H1 (cell line): Measurements from ENCODE around the gene CADM1. TPM values are rescaled to one million over a fixed set of nuclear protein-coding genes. Genes with fewer than 3 reads are reported as not detected.

Experiments
- CTCF ChIA-PET: fragments of 300-600 bp; sonication (Branson Sonifier 250); formaldehyde crosslinking; loops from one replicate; lab custom pipeline; 2021; ENCODE audit not compliant: partially characterized antibody; lab: Charles Lee
- POLR2A ChIA-PET: fragments of 300-600 bp; sonication (Branson Sonifier 250); formaldehyde crosslinking; loops from one replicate; lab custom pipeline; 2021; ENCODE audit warnings: inconsistent platforms; ENCODE audit not compliant: partially characterized antibody; lab: Charles Lee
- DNase-seq, 2 experiments: peaks; one replicate each; pipeline versions ENCODE4 v3.0.0 to v3.0.0-alpha.2; 2010 to 2022; ENCODE audit warnings: low spot score in 2 of 2, low read depth in 1 of 2, mixed read lengths in 1 of 2
- FAIRE-seq: peaks from 2 replicates; lab custom pipeline; 2011; peaks lifted over from hg19 to GRCh38; lab: Jason Lieb, UNC
- H2AFZ ChIP-seq: 2 replicates; pipeline ENCODE4 v1.8.1; 2012; ENCODE audit warnings: low read length, inconsistent platforms
- H2AK5ac ChIP-seq: 2 replicates; pipeline ENCODE4 v1.6.1; 2013; ENCODE audit warnings: low read depth, low read length
- H2BK120ac ChIP-seq: replicated peaks from 2 replicates; pipeline ENCODE3; 2013; ENCODE audit warnings: low read depth, low read length, inconsistent platforms
- H2BK12ac ChIP-seq: 2 replicates; pipeline ENCODE4 v1.6.1; 2013; ENCODE audit warnings: low read depth, low read length
- H2BK15ac ChIP-seq: 2 replicates; pipeline ENCODE4 v1.6.1; 2013; ENCODE audit warnings: low read length
- H2BK20ac ChIP-seq: 2 replicates; pipeline ENCODE4 v1.6.1; 2013; ENCODE audit warnings: low read length
- H2BK5ac ChIP-seq: 2 replicates; pipeline ENCODE4 v1.6.1; 2013; ENCODE audit warnings: low read depth, low read length
- H3K14ac ChIP-seq: 2 replicates; pipeline ENCODE4 v1.6.1; 2013; ENCODE audit warnings: inconsistent platforms; ENCODE audit not compliant: insufficient read length
- H3K18ac ChIP-seq: 2 replicates; pipeline ENCODE4 v1.6.1; 2013; ENCODE audit warnings: low read length; ENCODE audit errors: extremely low read depth
- H3K23ac ChIP-seq: 2 replicates; pipeline ENCODE4 v1.6.1; 2013; ENCODE audit warnings: inconsistent platforms; ENCODE audit not compliant: insufficient read length
- H3K23me2 ChIP-seq: 2 replicates; pipeline ENCODE4 v1.6.1; 2013; ENCODE audit warnings: low read depth, low read length
- H3K27ac ChIP-seq: 2 replicates; pipeline ENCODE4 v1.6.1; 2011; ENCODE audit warnings: low read depth, low read length, inconsistent platforms
- H3K27me3 ChIP-seq, 4 experiments: replicated peaks in 1 of 4; 1 replicate in 1 of 4; 2 replicates in 3 of 4; pipeline versions ENCODE4 v1.6.1 to v1.8.1; 2011 to 2013; ENCODE audit warnings: low read length in 3 of 4, mild to moderate bottlenecking in 3 of 4, inconsistent platforms in 2 of 4, mixed read lengths in 2 of 4, moderate library complexity in 1 of 4; ENCODE audit not compliant: control insufficient read depth in 3 of 4, insufficient read depth in 3 of 4; ENCODE audit errors: extremely low read depth in 1 of 4
- H3K36me3 ChIP-seq, 4 experiments: 2 replicates each; pipeline versions ENCODE4 v1.6.1 to v1.8.1; 2011 to 2013; ENCODE audit warnings: mild to moderate bottlenecking in 4 of 4, low read length in 3 of 4, moderate library complexity in 2 of 4, control low read depth in 1 of 4, inconsistent platforms in 1 of 4; ENCODE audit not compliant: insufficient read depth in 4 of 4, control insufficient read depth in 2 of 4
- H3K4ac ChIP-seq: replicated peaks from 2 replicates; pipeline ENCODE3; 2013; ENCODE audit warnings: low read length, low read depth, mixed read lengths, inconsistent platforms; ENCODE audit not compliant: insufficient read length
- H3K4me1 ChIP-seq, 4 experiments: replicated peaks in 1 of 4; 1 replicate in 1 of 4; 2 replicates in 3 of 4; pipeline versions ENCODE4 v1.6.1 to v1.8.1; 2011 to 2013; ENCODE audit warnings: low read length in 3 of 4, inconsistent platforms in 2 of 4, mixed read lengths in 1 of 4; ENCODE audit not compliant: insufficient read depth in 4 of 4, control insufficient read depth in 3 of 4
- H3K4me2 ChIP-seq, 2 experiments: 2 replicates each; pipeline versions ENCODE4 v1.6.1 to v1.8.1; 2011 to 2013; ENCODE audit warnings: low read depth in 2 of 2, low read length in 2 of 2, control low read depth in 1 of 2, inconsistent platforms in 1 of 2, mild to moderate bottlenecking in 1 of 2; ENCODE audit not compliant: insufficient read depth in 1 of 2
- H3K4me3 ChIP-seq, 4 experiments: fragments of 200-600, 300-600 bp in 1 of 4; sonication (generic), shearing (Covaris generic), sonication (Bioruptor Twin) in 1 of 4; 2 replicates each; pipeline versions ENCODE4 v1.5.1 to v1.8.1; 2011 to 2016; ENCODE audit warnings: low read length in 4 of 4, low read depth in 3 of 4, control low read depth in 2 of 4, inconsistent platforms in 2 of 4, mild to moderate bottlenecking in 2 of 4, mixed read lengths in 1 of 4, moderate library complexity in 1 of 4; ENCODE audit not compliant: insufficient read depth in 2 of 4; ENCODE audit errors: extremely low read depth in 1 of 4
- H3K56ac ChIP-seq: replicated peaks from 2 replicates; pipeline ENCODE3; 2013; ENCODE audit warnings: low read depth, mild to moderate bottlenecking, mixed read lengths, low read length, inconsistent platforms; ENCODE audit not compliant: insufficient read length
- H3K79me1 ChIP-seq: 2 replicates; pipeline ENCODE4 v1.6.1; 2013; ENCODE audit warnings: low read depth, low read length, control low read depth
- H3K79me2 ChIP-seq, 2 experiments: 2 replicates each; pipeline versions ENCODE4 v1.6.1 to v1.8.1; 2012 to 2013; ENCODE audit warnings: low read length in 2 of 2, mild to moderate bottlenecking in 2 of 2, inconsistent platforms in 1 of 2; ENCODE audit not compliant: insufficient read depth in 2 of 2, control insufficient read depth in 1 of 2
- H3K9ac ChIP-seq, 4 experiments: replicated peaks in 1 of 4; 1 replicate in 1 of 4; 2 replicates in 3 of 4; pipeline versions ENCODE4 v1.6.1 to v1.8.1; 2011 to 2013; ENCODE audit warnings: low read depth in 3 of 4, low read length in 3 of 4, control low read depth in 2 of 4, mild to moderate bottlenecking in 2 of 4, moderate library complexity in 2 of 4, inconsistent platforms in 1 of 4; ENCODE audit errors: extremely low read depth in 1 of 4
- H3K9me3 ChIP-seq, 2 experiments: 2 replicates each; pipeline versions ENCODE4 v1.6.1 to v1.8.1; 2012 to 2013; ENCODE audit warnings: mild to moderate bottlenecking in 2 of 2, moderate library complexity in 2 of 2, control low read depth in 1 of 2, inconsistent platforms in 1 of 2, low read depth in 1 of 2, low read length in 1 of 2, mixed read lengths in 1 of 2; ENCODE audit not compliant: insufficient read depth in 2 of 2
- H4K20me1 ChIP-seq, 2 experiments: replicated peaks in 1 of 2; 2 replicates each; pipeline versions ENCODE3 to v1.8.1; 2011 to 2013; ENCODE audit warnings: inconsistent platforms in 2 of 2, low read length in 2 of 2, mild to moderate bottlenecking in 1 of 2; ENCODE audit not compliant: insufficient read depth in 2 of 2, control insufficient read depth in 1 of 2
- H4K5ac ChIP-seq: 2 replicates; pipeline ENCODE4 v1.6.1; 2013; ENCODE audit warnings: low read length, low read depth, mixed read lengths, inconsistent platforms; ENCODE audit not compliant: insufficient read length
- H4K8ac ChIP-seq: 2 replicates; pipeline ENCODE4 v1.8.0; 2013; ENCODE audit warnings: mild to moderate bottlenecking, moderate library complexity, low read length, inconsistent platforms; ENCODE audit not compliant: insufficient read depth; ENCODE audit errors: extremely low read depth
- H4K91ac ChIP-seq: replicated peaks from 2 replicates; pipeline ENCODE3; 2013; ENCODE audit warnings: low read length, mixed read lengths, inconsistent platforms; ENCODE audit not compliant: insufficient read length
- ATF3 ChIP-seq: IDR thresholded peaks from 2 replicates; pipeline ENCODE4 v1.6.1; 2011; ENCODE audit warnings: low read depth, mild to moderate bottlenecking, low read length; ENCODE audit not compliant: insufficient read depth
- BCL11A ChIP-seq, 2 experiments: IDR thresholded peaks; one replicate each; pipeline ENCODE4 v1.6.1; 2011; ENCODE audit warnings: low read depth in 2 of 2, low read length in 2 of 2, mild to moderate bottlenecking in 2 of 2
- CBX8 ChIP-seq: fragments of 300-800, 300-1000 bp; sonication (generic); IDR thresholded peaks from 2 replicates; pipeline ENCODE4 v1.7.1; 2016; ENCODE audit warnings: low read depth, low read length, borderline replicate concordance
- KDM1A ChIP-seq: fragments of 200-600, 300-600 bp; sonication (generic); IDR thresholded peaks from 2 replicates; pipeline ENCODE4 v1.7.1; 2016; ENCODE audit warnings: mild to moderate bottlenecking, low read length, borderline replicate concordance
- KDM5A ChIP-seq: fragments of 200-600 bp; IDR thresholded peaks from 2 replicates; pipeline ENCODE4 v1.7.1; 2012; ENCODE audit warnings: mild to moderate bottlenecking, low read length, inconsistent platforms, mixed read lengths
- RAD21 ChIP-seq, 2 experiments: IDR thresholded peaks in 1 of 2; conservative IDR thresholded peaks in 1 of 2; 2 replicates each; pipeline ENCODE4 v1.6.1; 2011; ENCODE audit warnings: low read depth in 2 of 2, low read length in 2 of 2, improper control_type of control experiment in 1 of 2, inconsistent platforms in 1 of 2, mild to moderate bottlenecking in 1 of 2, moderate library complexity in 1 of 2
- SAP30 ChIP-seq: fragments of 300-600 bp; sonication (generic); IDR thresholded peaks from 2 replicates; pipeline ENCODE4 v1.7.1; 2012; ENCODE audit warnings: low read length, moderate library complexity, mild to moderate bottlenecking, inconsistent platforms; ENCODE audit not compliant: insufficient read depth, insufficient replicate concordance
- SIRT6 ChIP-seq: IDR thresholded peaks from one replicate; pipeline ENCODE4 v1.7.1; 2012; ENCODE audit warnings: low read length, inconsistent platforms
- TAF1 ChIP-seq: IDR thresholded peaks from 2 replicates; pipeline ENCODE4 v1.6.1; 2011; ENCODE audit warnings: mild to moderate bottlenecking, low read depth, low read length
- WGBS, 2 experiments: shearing (Covaris generic) in 1 of 2; methylation state at CpG; one replicate each; pipeline versions ENCODE4 v1.1.6 to v1.1.7; 2013 to 2015; ENCODE audit warnings: low lambda C conversion rate in 2 of 2, mixed read lengths in 2 of 2, inconsistent platforms in 1 of 2, low coverage in 1 of 2, missing lambda C conversion rate in 1 of 2; ENCODE audit not compliant: insufficient replicate concordance in 2 of 2, insufficient coverage in 1 of 2, insufficient read length in 1 of 2; ENCODE audit errors: extremely low coverage in 1 of 2, missing lambda C conversion rate in 1 of 2; 5-methylcytosine and 5-hydroxymethylcytosine counted together
- polyA plus RNA-seq, 7 experiments: library from polyadenylated mRNA; depleted of rRNA in 3 of 7; stranded (reverse) in 5 of 7; unstranded in 2 of 7; fragments of >200 nt in 5 of 7; fragments of 200-250 nt in 2 of 7; gene quantifications; 1 replicate in 5 of 7; 2 replicates in 1 of 7; 4 replicates in 1 of 7; pipeline versions ENCODE4 v1.2.1 to v1.2.3, GENCODE V29; 2011 to 2013; ENCODE audit warnings: missing spikeins in 2 of 7, mixed read lengths in 2 of 7
- total RNA-seq: library from RNA; stranded (reverse); fragmentation: NEBNext Ultra II Directional; extraction: Animal tissue kit (Norgen Biotek cat#: 25700); gene quantifications from 2 replicates; pipeline ENCODE4 v1.2.1, GENCODE V29; 2021

Gene CADM1
- total and polyA plus RNA-seq, 2 of the 8 experiments (the other 6 are each of a cell fraction or from before 2014, with no cell fraction given) = 8.3 to 25.3 TPM

- no peak overlapping the region for H3K23ac ChIP-seq
- no peaks in the 10 kb centered on the region for H4K20me1 ChIP-seq
- H3K4me3 ChIP-seq = no peak overlapping the region
- H3K27me3 ChIP-seq = no peaks in the 10 kb centered on the region
- no peak overlapping the region for H3K56ac ChIP-seq
- no peaks in the 10 kb centered on the region for H3K36me3 ChIP-seq
- no peak overlapping the region for H2AK5ac ChIP-seq
- H2BK15ac ChIP-seq = no peak overlapping the region
- no peak overlapping the region for H3K4ac ChIP-seq
- WGBS, 2 experiments = 91% methylated on average over 7 of the region's 7 CpGs; no CpG with 5 or more reads in 1 of the 2 experiments
- H3K79me1 ChIP-seq = no peaks in the 10 kb centered on the region
- H3K14ac ChIP-seq = no peak overlapping the region
- TF ChIP-seq TAF1 = no peak
- no peak for TF ChIP-seq SAP30
- no peak for TF ChIP-seq KDM1A
- TF ChIP-seq RAD21 (IDR thresholded peaks at IDR 0.05 in 1 of 2, conservative IDR thresholded peaks at IDR 0.05 in 1 of 2; ENCODE audit: low read depth in 2 of 2, low read length in 2 of 2) = no peak
- TF ChIP-seq SIRT6 = no peak
- TF ChIP-seq ATF3 = no peak
- TF ChIP-seq CBX8 = no peak
- TF ChIP-seq BCL11A (IDR thresholded peaks at IDR 0.05; ENCODE audit: low read depth in 2 of 2, low read length in 2 of 2) = no peak
- no peak for TF ChIP-seq KDM5A
- no peak overlapping the region for H3K18ac ChIP-seq
- H4K5ac ChIP-seq = no peak overlapping the region
- H3K9ac ChIP-seq = no peak overlapping the region
- H2BK20ac ChIP-seq = no peak overlapping the region
- H3K23me2 ChIP-seq = no peaks in the 10 kb centered on the region
- H4K91ac ChIP-seq = no peak overlapping the region
- no peak overlapping the region for H4K8ac ChIP-seq
- no peak overlapping the region for H2AFZ ChIP-seq
- H3K79me2 ChIP-seq = no peaks in the 10 kb centered on the region
- H2BK120ac ChIP-seq = no peak overlapping the region
- no peak overlapping the region for H2BK5ac ChIP-seq
- no peak overlapping the region for H3K27ac ChIP-seq
- no peak overlapping the region for H2BK12ac ChIP-seq
- H3K4me1 ChIP-seq = peaks cover 0 to 4% (median under 1%) of the 10 kb centered on the region in 4 experiments; a peak in 4 of 7 replicates
- FAIRE-seq (no peak), DNase-seq (no peak)
- H3K4me2 ChIP-seq = no peak overlapping the region
- ChIA-PET CTCF (interaction anchor here (0.7 to 3.6 kb wide), 3 partner anchors 11 to 251 kb away, joined by 3 to 13 read pairs (median 4); no protein-coding TSS in a partner anchor), POLR2A (no interaction called here)
- H3K9me3 ChIP-seq = no peaks in the 10 kb centered on the region
These were observed 321.8 kb downstream of the CADM1 start for GRCh38 chr11:115182282-115182955.
